Activated gamma-delta T cell treated with anti-CD3 and anti-CD28 coated beads, Interleukin-2, amount 50 U/mL, for 16 hours (primary cell): ENCODE measurements around the gene SLC28A1.
A peak's percentile ranks its signal among the peaks of the same experiment; 100 is the strongest.
"Not testable (repeated sequence)": the region's sequence is repeated elsewhere in the genome, so short reads cannot be mapped to it uniquely, and the experiment has no call there.

Source experiments
- DNase-seq: peaks from one replicate; pipeline ENCODE4 v3.0.0-alpha.2; 2020; ENCODE audit warnings: low read depth

The SLC28A1 gene

DNA sequence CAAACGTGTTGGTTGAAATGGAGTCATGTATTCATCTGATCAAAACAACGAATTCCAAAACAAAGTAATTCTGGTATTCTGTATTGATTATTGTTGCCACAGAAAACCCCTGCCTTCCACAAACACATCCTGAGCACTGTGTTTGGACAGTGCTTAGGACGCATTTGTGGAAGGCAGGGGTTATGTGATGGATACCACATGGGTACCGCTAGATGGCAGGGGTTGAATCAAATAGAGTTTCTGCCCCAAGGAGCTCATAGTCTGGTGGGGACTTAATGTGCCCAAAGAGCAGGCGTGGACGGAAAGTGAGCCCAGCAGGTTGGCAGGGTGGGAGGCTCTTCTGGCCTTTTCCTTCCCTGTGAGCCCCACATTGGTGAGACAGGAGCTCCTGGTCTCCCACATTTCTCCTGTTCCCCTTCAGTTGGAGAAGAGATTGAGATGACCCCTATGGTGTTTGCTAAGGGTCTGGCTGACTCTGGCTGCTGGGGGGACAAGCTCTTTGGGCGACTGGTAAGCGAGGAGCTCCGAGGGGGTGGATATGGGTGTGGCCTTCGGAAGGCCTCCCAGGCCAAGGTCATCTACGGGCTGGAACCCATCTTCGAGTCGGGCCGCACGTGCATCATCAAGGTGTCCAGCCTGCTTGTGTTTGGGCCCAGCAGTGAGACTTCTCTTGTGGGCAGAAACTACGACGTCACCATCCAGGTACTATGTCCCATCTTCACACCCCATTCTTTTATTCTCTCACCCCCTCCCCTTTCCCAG is 22.1 kb upstream of the SLC28A1 start:
- DNase-seq: no peak

DNA sequence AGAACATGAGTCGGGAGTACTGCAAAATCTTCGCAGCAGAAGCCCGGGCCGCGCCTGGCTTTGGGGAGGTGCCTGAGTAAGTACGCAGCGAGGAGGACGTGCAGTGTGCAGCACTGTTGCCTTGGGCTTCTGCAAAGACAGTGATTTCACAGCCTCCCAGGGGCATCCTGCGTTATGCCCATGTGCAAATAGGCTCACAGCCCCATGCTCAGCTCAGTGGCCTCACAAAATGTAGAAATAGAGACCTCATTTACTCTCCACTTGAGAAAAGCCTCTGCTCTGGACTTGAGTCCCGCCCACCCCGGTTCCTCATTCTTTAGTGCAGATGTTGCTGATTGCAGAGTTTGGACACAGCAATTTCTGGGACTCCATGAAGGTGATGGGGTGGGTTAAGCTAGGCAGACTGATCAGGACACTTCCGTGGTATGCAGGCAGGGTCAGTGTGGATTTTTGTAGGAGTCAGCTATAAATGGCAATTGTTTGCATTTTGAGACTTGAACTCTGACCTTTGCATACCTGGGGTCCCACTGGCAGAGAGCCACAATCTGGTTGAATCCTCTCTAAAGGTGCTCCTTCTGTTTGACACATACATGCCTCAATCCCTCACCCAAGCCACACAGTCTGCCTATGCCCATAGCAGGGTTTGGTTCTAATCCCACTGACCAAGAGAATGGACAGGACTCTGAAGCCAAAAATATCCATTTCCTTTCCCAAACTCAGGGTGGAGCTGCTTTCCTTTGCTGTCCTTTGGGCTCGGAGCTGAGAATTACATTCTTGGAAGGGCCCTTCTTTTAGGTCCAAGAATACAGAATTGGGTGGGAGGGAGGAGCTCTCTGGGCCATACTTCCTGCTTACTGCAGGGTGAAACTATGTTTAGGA is 20.7 kb upstream of the SLC28A1 start:
- no peak for DNase-seq

GRCh38 chr15:84864444-84864795 is 20.0 kb upstream of the SLC28A1 start:
- DNase-seq: no peak

GRCh38 chr15:84865074-84865569 is 19.3 kb upstream of the SLC28A1 start:
- DNase-seq: no peak

DNA sequence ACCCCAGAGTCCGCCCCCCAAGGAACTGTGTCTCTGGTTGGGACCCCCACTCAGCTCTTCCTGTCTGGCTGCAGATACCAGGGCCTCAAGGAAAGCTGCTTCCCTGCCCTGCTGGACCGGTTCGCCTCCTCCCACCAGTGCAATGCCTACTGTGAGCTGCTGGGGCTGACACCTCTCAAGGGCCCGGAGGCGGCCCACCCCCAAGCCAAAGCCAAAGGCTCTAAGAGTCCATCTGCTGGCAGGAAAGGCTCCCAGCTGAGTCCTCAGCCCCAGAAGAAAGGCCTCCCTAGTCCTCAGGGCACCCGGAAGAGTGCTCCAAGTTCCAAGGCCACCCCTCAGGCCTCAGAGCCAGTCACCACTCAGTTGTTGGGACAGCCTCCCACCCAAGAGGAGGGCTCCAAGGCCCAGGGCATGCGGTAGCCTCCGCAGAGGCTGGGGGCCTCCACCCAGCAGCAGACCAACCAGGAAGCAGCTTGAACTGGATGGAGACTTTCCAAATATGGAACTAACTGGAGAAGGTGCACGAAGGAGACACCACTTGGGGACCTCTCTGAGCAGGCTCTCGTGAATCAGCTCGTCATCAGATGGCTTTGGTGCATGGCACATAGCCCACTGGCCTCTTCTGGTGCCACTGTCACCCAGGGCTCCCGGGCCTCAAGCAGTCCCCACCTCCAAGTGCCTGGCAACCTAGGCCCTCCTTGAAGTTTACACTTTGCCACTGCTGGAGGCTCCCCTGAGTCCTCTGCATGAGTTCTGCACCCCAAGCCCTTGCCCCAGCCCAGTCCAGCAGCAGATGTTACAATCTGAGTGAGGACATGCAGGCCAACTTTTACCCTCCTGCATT is 16.2 kb upstream of the SLC28A1 start:
- no peak for DNase-seq

GRCh38 chr15:84869510-84869909 is 15.0 kb upstream of the SLC28A1 start:
- no peak for DNase-seq

- DNase-seq: no peak
These were observed 13.0 kb upstream of the SLC28A1 start for GRCh38 chr15:84871428-84871985.

- DNase-seq: no peak
These were observed 12.2 kb upstream of the SLC28A1 start for GRCh38 chr15:84872009-84872910.

- no peak for DNase-seq
These were observed 10.5 kb upstream of the SLC28A1 start for GRCh38 chr15:84873997-84874396.

DNA sequence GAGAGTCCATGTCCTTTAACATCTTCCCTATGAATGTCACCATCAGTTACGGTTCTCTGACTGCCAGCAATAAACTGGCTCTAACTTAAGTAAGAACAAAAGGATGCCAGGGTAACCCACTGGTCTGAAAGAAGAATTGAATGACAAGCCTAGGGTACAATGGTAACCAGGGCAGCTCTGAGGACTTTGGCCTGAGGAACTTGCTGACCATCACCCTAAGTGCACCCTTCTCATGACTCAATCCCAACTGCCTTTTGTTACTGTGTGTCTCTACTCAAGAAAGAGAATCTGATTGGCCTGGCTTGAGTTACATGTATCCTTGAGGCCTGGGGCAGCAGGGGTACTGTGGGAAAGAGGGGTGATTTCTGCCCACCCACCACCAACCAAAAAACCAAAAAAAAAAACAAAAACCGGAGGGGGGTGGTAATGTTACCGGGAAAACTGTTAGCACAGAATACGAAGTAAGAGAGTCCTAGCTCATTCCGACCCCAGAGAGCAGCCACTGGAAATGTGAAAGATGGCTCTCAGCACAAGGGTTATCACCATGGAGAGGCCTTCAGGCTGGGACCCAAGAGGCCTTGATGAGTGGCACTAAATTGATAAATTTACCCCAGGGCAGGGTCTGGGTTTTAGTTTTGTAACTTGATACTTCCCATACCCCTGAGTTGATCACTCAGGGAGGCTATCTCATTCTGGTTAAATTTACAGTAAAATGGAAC is 9.3 kb upstream of the SLC28A1 start:
- DNase-seq: no peak

GRCh38 chr15:84876269-84876668 is 8.2 kb upstream of the SLC28A1 start:
- DNase-seq: no peak

GRCh38 chr15:84877701-84878100 is 6.8 kb upstream of the SLC28A1 start:
- not testable (repeated sequence) for DNase-seq

DNA sequence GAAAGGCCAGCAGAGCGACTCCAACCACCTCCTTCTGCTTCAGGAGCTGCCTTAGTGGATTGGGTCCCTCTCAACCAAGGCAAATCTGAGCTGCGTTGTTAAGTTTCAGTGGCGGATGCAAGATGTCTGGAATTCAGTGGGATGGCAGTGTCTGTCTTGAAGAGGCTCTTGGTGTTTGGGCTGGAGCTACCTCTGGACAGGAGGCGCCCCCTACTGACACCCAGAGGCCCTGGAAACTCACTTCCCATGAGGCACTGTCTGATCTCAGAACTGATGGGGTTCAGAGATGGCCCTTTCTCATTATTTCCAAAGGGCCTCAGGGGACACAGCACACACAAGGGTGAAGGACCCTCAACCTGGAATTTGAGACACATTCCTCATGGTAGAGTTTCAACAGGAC is 6.0 kb upstream of the SLC28A1 start:
- DNase-seq: peak; percentile 32

GRCh38 chr15:84879088-84879780 is 5.2 kb upstream of the SLC28A1 start:
- DNase-seq: no peak

DNA sequence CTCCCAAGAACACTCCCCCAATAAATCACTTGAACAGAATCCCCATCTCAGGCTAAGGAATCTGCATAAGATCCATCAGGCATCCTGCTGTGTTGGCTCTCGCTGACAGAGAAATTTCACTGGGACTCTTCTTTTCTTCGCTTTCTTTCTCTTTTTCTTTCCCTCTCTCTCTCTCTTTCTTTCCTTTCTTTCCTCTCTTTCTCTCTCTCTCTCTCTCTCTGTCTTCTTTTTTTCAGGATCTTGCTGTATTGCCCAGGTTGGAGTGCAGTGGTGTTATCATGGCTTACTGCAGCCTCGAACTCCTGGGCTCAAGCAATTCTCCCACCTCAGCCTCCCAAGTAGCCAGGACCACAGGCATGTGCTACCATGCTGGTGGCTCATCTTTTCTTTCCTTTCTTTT is 4.5 kb upstream of the SLC28A1 start:
- no peak for DNase-seq

DNA sequence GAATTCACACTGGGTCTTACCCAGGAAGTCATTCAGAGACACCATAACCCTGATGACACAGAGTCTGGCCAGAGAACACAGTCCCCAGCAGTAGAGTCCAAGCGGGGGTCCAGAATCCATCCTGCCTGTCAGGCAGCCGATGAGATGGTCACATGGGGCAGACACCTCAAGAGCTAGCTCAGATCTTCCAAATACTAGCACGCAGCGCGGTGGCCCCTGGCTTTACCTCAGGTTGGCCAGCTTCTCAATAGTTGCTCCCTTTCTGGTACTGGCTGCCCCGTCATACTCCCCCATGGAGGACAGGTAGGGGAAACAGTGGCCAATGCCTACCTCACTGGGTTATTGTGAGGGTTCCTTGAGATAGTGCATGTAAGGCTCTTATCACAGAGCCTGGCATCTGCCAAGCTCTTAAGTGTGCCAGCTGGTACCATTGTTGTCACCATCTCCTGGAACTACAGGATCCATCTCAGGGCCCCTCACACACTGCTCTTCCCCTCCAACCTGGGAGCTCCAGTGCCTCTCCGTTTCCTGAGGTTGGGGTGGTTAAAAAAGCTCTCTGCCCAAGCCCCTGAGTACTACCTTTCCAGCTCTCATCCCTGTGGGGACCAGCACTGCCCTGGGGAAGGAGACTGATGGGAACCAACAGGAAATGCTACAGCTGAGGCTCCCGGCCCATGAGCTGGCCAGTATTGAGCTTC is 3.5 kb upstream of the SLC28A1 start:
- DNase-seq: no peak

- DNase-seq: no peak
These were observed 3.0 kb upstream of the SLC28A1 start for GRCh38 chr15:84881520-84881830.

- DNase-seq: no peak
These were observed 996 bp upstream of the SLC28A1 start for GRCh38 chr15:84883466-84883865.

DNA sequence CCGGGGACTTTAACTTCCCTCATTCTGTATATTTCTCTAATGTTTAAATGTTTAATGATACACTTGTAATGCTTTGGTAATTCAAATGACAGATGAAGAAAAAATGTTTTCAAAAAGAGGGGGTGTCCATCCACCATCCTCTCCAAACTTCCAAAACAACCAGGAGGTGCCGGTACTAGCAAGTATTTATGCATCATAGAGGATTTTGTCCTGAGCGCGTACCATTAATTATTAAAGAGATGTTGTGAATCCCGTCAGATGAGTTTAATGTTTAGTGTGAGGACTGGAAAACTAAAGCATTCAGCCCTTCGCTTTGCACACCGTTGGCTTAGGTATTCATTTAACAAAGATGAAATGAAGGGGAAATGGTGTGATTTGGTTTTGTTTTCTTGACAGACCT is 1.3 kb downstream of the SLC28A1 start:
- no peak for DNase-seq
